COLO668 (cell line): ENCODE results near the gene OR13A1.
A peak's percentile ranks its signal among the peaks of the same experiment; 100 is the strongest.
"Not testable (repeated sequence)": the region's sequence is repeated elsewhere in the genome, so short reads cannot be mapped to it uniquely, and the experiment has no call there.

Experiments
- DNase-seq: peaks from one replicate; lab custom pipeline; 2025; ENCODE audit not compliant: unreplicated experiment; lab: John Stamatoyannopoulos, UW

The OR13A1 gene, protein sequence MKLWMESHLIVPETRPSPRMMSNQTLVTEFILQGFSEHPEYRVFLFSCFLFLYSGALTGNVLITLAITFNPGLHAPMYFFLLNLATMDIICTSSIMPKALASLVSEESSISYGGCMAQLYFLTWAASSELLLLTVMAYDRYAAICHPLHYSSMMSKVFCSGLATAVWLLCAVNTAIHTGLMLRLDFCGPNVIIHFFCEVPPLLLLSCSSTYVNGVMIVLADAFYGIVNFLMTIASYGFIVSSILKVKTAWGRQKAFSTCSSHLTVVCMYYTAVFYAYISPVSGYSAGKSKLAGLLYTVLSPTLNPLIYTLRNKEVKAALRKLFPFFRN

DNA sequence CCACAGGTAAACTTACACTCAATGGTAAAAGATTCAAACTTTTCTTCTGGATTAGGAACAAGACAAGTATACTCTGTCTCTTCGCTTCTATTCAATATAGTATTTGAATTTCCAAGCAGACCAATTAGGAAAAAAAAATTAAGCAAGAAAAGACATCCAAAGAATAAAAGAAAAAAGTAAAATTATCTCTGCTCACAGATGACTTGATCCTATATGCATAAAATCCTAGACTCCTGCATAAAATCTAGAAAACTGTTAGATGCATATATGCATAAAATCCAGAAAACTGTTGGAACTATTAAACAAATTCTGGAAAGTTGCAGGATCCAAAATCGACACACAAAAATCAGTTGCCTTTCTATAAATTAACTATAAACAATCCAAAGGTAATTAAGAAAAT lies at the start of gene OR13A1:
OR13A1 (minus strand) TSS at position 101 of the 400 bp plus-strand sequence. CDS start 11,186 bp downstream, outside the sequence.
- DNase-seq, result no peak

DNA sequence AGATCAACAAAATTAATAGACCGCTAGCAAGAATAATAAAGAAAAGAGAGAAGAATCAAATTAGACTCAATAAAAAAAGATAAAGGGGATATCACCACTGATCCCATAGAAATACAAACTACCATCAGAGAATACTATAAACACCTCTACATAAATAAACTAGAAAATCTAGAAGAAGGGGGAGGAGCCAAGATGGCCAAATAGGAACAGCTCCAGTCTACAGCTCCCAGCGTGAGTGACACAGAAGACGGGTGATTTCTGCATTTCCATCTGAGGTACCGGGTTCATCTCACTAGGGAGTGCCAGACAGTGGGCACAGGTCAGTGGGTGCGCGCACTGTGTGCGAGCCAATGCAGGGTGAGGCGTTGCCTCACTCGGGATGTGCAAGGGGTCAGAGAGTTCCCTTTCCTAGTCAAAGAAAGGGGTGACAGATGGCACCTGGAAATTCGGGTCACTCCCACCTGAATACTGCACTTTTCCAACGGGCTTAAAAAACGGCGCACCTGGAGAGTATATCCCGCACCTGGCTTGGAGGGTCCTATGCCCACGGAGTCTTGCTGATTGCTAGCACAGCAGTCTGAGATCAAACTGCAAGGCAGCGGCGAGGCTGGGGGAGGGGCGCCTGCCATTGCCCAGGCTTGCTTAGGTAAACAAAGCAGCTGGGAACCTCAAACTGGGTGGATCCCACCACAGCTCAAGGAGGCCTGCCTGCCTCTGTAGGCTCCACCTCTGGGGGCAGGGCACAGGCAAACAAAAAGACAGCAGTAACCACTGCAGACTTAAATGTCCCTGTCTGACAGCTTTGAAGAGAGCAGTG lies 46.8 kb upstream of the OR13A1 start:
- peak; percentile 41 for DNase-seq

DNA sequence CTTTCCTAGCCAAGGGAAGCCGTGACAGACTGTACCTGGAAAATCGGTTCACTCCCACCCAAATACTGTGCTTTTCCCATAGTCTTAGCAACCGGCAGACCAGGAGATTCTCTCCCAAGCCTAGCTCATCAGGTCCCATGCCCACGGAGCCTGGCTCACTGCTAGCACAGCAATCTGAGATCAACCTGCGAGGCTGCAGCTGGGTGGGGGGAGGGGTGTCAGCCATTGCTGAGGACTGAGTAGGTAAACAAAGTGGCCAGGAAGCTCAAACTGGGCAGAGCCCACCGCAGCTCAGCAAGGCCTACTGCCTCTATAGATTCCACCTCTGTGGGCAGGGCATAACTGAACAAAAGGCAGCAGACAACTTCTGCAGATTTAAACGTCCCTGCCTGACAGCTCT lies 43.6 kb upstream of the OR13A1 start:
- DNase-seq, result peak; percentile 48

DNA sequence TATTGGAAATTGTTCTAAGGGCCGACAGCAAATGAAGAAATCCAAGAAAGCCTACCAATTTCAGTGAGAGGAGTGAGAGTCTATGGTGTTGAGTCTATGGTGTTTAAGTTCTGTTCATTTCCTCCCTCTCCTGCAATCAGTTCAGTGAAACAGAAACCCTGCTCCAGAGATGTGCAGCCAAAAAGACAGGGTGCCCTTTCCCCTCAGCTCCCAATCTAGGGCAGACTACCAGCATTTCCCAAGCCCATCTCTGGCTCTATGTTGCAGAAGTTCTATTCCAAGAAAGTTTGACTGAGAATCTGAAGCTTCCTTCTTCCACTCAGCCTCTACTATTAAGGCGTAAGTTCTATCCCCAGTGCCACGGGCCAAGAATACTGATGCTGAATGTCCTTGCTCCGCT lies 40.1 kb upstream of the OR13A1 start:
- no peak for DNase-seq

DNA sequence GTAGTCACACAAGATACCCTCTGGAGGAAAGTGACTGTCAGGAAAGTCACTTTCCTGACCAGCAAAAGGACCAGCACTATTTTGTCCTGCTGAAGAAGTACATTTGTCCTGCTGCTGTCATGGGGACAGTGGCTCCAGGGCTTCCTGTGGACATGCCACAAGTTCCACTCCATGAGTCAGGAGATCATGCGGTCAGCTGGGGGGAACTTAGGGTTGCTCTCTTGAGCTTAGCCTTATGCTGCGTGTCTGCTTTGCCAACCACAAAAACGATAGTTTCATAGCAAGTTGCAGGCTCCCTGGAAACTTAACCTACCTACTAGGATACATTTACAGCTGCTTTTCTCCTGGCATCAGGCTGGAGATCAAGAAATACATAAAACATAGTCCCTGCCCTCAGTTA lies 38.9 kb upstream of the OR13A1 start:
- DNase-seq, result no peak

DNA sequence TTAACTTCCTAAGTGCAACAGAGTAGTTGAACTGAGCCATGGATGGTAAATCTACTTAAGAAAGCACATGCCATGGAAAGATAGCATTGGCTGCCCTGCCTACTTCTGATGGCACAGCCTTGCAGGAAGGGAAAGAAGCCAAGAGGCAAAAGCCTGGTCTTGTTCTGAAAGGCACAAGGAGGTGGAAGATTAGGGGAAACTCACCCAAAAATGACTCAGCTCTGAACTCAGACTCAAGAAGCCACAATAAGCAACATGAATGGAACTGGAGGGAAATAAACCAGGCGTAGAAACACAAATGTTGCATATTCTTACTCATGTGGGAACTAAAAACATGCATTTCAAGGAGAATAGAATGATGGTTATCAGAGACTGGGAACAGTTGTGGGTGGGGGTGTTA lies 37.8 kb upstream of the OR13A1 start:
- DNase-seq, result no peak

DNA sequence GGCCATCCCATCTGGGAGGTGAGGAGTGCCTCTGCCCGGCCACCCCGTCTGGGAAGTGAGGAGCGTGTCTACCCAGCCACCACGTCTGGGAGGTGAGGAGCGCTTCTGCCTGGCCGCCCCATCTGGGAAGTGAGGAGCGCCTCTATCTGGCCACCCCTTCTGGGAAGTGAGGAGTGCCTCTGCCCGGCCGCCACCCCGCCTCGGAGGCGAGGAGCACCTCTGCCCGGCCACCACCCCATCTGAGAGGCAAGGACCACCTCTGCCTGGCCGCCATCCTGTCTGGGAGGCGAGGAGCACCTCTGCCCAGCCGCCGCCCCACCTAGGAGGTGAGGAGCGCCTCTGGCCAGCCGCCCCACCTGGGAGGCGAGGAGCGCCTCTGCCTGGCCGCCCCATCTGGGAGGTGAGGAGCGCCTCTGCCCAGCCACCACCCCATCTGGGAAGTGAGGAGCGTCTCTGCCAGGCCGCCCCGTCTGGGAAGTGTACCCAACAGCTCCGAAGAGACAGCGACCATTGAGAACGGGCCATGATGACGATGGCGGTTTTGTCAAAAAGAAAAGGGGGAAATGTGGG lies 32.9 kb upstream of the OR13A1 start:
- not testable (repeated sequence) for DNase-seq

DNA sequence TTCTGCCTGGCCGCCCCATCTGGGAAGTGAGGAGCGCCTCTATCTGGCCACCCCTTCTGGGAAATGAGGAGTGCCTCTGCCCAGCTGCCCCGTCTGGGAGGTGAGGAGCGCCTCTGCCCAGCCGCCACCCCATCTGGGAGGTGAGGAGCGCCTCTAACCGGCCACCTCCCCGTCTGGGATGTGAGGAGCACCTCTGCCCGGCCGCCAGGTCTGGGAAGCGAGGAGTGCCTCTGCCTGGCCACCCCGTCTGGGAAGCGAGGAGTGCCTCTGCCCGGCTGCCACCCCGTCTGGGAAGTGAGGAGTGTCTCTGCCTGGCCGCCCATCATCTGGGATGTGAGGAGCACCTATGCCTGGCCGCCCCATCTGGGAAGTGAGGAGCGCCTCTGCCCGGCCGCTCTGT lies 32.1 kb upstream of the OR13A1 start:
- DNase-seq, result not testable (repeated sequence)

DNA sequence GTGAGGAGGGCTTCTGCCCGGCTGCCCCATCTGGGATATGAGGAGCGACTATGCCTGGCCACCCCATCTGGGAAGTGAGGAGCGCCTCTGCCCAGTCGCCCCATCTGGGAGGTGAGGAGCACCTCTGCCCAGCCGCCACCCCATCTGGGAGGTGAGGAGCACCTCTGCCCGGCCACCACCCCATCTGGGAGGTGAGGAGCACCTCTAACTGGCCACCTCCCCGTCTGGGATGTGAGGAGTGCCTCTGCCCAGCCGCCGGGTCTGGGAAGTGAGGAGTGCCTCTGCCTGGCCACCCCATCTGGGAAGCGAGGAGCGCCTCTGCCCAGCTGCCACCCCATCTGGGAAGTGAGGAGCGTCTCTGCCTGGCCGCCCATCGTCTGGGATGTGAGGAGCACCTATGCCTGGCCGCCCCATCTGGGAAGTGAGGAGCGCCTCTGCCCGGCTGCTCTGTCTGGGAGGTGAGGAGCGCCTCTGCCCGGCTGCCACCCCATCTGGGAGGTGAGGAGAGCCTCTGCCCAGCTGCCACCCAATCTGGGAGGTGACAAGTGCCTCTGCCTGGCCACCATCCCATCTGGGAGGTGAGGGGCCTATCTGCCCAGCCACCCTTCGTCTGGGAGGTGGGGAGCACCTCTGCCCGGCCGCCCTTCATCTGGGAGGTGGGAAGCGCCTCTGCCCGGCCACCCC lies 31.4 kb upstream of the OR13A1 start:
- not testable (repeated sequence) for DNase-seq

DNA sequence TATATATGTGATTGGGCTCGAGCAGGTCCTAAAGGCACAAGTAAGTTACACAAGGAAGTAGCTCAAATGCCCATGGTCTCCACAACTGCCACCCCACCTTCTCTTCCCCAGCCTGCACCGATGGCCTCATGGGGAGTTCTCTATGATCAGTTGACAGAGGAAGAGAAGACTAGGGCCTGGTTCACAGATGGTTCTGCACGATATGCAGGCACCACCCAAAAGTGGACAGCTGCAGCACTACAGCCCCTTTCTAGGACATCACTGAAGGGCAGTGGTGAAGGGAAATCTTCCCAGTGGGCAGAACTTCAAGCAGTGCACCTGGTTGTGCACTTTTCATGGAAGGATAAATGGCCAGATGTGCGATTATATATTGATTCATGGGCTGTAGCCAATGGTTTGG lies 25.0 kb upstream of the OR13A1 start:
- DNase-seq, result not testable (repeated sequence)

DNA sequence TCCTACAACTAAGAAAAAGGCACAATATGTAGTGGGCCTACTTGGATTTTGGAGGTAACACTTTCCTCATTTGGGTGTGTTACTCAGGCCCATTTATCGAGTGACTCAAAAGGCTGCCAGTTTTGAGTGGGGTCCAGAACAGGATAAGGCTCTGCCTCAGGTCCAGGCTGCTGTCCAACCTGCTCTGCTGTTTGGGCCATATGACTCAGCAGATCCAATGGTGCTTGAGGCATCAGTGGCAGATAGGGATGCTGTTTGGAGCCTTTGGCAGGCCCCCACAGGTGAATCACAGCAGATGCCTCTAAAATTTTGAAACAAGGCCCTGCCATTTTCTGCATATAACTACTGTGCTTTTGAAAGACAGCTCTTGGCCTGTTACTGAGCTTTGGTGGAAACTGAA lies 24.5 kb upstream of the OR13A1 start:
- DNase-seq, result no peak

DNA sequence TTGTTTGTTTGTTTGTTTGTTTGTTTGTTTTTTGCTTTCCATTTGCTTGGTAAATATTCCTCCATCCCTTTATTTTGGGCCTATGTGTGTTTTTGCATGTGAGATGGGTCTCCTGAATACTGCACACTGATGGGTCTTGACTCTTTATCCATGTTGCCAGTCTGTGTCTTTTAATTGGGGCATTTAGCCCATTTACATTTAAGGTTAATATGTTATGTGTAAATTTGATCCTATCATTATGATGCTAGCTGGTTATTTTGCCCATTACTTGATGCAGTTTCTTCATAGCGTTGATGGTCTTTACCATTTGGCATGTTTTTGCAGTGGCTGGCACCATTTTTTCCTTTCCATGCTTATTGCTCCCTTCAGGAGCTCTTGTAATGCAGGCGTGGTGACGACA lies 16.4 kb upstream of the OR13A1 start:
- DNase-seq, result not testable (repeated sequence)

DNA sequence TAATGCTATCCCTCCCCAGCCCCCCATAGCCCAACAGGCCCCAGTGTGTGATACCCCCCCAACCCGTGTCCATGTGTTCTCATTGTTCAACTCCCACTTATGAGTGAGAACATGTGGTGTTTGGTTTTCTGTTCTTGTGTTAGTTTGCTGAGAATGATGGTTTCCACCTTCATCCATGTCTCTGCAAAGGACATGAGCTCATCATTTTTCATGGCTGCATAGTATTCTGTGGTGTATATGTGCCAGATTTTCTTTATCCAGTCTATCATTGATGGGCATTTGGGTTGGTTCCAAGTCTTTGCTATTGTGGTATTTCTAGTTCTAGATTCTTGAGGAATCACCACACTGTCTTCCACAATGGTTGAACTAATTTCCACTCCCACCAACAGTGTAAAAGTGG lies 11.5 kb upstream of the OR13A1 start:
- not testable (repeated sequence) for DNase-seq

DNA sequence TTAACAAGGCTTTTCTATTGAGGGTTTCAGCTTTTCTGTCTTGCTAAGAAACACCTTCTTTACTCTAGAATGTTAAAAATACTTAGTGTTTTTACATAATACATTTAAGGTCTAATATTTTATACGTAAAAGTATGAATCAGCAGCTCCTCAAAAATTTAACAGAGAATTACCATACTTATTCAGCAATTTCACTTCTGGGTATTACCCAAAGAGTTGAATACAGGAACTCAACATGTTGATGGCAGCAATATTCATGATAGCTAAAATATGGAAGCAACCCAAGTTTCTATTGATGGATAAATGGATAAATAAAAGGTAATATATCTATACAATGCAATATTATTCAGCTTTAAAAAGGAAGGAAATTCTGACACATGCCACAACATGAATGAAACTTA lies 9.7 kb upstream of the OR13A1 start:
- DNase-seq, result no peak

DNA sequence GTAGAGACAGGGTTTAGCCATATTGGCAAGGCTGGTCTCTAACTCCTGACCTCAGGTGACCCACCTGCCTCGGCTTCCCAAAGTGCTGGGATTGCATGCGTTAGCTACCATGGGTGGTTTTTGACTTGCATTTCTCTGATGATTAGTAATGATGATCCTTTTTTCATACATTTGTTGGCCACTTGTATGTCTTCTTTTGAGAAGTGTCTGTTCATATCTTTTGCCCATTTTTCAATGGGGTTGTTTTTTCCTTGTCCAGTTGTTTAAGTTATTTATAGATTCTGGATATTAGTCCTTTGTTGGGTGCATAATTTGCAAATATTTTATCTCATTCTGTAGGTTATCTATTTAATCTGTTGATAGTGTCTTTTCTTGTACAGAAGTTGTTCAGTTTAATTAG lies 4.3 kb upstream of the OR13A1 start:
- no peak for DNase-seq

DNA sequence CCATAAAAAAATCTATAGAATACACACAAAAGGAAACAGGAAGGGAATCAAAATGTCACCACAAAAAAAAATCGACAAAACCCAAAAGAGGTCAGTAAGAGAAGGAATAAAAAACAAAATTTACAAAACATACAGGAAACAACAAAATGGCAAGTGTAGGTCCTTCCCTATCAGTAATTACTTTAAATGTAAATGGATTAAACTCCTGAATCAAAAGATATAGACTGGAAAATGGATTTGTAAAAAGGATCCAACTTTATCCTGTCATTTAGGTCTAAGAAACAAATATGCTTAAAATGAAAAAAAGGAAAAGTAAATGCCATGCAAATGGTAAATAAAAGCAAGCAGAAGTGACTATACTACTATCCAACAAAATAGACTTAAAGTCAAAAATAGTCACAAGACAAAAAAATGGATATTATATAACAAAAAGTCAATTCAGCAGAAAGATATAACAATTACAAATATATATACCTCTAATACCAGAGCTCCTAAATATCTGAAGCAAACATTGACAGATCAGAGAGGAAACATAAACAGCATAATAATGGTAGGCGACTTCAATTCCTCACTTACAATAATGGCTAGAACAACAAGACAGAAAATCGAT lies 2.0 kb downstream of the OR13A1 start:
- DNase-seq, result no peak

DNA sequence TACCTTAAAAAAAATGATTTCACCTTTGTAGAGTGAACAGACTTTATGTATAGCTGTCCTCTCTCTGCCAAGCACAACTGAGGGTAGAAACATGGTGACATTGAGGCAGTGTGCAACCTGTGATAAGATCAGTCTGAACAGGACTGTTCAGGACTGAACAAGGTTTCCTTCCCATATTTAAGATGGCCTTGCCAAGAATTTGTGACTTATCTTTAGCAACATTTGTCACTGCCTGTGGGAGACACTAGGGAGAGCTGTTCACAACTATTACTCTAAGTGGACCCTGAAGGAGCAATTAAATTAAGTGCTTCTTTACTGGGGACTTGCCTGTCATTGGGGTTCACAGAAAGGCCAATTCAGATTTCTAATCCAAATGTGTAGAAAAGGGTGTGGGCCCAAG lies 6.7 kb downstream of the OR13A1 start:
- DNase-seq, result no peak

DNA sequence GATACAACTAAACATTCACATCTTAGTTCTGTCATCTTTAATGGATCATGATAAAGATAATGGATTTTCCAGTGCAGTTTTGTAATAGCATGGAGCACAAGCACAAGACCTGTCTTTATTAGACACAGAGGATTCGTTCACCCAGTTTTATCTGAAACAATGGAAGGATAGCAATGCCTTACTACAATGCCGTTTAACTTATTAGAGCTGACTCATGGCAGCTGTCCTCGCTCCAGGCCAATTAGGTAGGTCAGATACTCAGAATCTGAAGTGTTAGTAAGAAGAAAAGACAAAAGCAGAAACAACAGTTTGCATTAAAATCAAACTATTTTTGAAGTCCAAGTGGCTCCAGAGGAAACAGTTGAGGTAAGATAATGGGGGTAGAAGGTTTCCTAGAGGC lies 12.8 kb downstream of the OR13A1 start:
- no peak for DNase-seq

DNA sequence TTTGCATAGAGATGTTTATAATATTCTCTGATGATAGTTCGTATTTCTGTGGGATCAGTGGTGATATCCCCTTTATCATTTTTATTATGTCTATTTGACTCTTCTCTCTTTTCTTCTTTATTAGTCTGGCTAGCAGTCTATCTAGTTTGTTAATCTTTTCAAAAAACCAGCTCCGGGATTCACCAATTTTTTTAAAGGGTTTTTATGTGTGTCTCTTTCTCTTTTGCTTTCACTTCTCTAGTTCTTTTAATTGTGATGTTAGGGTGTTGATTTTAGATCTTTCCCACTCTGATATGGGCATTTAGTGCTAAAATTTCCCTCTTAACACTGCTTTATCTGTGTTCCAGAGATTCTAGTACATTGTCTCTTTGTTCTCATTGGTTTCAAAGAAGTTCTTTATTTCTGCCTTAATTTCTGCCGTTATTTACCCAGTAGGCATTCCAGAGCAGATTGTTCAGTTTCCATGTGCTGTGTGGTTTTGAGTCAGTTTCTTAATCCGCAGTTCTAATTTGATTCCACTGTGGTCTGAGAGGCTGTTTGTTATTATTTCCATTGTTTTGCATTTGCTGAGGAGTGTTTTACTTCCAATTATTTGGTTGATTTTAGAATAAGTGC lies 17.0 kb downstream of the OR13A1 start:
- not testable (repeated sequence) for DNase-seq

DNA sequence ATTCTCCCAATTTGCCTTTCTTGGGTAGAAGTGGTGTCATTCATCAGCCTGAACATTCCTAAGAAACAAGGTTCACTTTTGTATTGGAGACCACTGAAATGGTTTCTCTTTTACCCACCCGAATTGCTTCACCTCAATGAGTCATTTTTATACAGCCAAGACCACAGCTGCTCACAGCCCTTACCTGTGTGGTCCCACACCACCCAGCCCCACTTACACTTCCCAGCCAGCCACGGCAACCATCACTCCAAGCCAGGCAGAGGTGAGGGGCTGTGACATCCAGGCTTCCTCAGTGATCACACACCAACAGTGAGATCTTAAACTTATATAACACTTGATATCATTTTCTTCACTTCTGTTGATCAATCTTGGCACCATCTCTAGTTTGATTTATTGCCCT lies 20.7 kb downstream of the OR13A1 start:
- DNase-seq, result no peak

DNA sequence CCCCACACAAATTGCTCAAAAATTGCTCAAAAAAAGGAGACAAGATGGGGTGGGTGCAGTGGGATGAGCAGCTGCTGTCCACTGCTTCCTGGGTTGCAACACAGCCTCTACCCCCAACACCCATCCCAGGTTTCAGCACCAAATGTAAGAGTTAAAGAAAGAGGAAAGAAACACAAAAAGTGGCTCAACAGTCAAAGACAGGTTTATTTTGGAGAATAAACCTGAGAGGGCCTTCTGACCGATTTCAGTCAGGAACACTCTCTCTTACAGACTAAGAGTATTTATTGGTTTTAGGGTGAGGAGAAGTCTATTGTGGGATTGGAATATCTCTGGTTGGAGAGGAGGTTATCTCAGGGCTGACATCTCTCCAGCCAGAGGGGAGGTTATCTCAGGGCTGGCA lies 28.4 kb downstream of the OR13A1 start:
- no peak for DNase-seq
